ENCODE data around the gene TBC1D14.
"Not testable (repeated sequence)": the region's sequence is repeated elsewhere in the genome, so short reads cannot be mapped to it uniquely, and the experiment has no call there.

TBC1D14 gene

DNA sequence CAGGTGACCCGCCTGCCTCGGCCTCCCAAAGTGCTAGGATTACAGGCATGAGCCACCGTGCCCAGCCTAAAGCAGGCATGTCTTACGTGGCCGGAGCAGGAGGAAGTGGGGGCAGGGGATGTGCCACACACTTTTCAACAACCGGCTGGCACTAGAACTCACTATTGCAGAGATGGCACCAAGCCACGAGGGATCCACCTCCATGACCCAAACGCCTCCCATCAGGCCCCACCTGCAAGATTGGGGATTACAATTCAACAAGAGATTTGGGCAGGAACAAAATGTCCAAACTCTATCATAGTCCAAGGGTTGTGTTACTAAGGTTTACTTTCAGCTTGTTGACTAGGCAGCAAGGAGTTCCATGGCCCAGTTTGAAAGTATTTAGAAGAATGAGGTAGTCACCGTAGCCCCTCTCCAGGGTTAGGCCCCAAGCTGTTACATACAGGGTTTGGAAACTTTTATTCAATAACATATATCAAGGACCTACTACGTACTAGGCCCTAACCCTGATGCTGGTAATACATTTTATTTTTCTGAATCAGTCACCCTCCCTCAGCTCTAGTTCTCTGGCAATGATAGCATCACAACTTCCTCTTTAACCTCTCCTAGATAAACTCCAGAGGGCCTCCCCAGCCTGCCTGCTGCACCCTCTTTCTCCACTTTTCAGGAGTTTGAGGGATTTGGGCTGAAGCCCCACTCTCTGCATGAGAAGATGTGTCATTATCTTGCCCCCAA lies 18.0 kb upstream of the TBC1D14 start:
- DNase-seq: no peak

DNA sequence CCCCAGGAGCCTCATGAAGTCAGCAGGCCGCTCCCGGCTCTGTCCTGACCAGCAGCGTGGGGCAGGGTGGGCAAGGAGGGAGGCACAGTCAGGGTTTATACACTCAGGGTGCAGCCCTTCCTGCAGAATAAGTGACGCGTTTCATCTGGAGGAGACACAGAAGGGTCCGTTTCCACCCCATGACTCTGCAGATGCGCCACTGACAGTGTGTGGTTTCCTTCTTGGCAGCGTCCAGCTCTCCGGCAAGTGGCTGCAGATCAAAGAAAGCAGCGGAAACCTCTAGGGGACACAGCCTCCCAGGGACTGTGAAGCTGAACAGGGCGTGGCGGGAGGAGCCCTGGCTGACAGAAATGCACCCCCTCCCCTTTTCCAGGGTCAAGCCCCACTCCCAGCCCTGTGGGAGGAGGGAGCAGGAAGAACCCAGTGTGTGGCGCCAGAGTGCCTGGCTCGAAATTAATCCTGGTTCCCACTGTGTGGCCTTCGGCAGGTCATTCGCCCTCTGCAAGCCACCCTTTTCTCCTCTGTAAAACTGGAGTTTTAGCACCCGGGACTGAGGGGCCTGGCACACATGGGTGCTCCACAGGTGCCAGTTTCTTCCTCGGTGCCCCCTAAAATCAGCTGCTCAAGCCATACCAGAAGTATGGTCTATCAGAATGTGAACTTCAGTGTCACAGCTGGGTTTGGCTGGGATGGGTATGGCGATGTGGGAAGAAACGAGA lies 17.3 kb upstream of the TBC1D14 start:
- DNase-seq: peak; percentile 42

DNA sequence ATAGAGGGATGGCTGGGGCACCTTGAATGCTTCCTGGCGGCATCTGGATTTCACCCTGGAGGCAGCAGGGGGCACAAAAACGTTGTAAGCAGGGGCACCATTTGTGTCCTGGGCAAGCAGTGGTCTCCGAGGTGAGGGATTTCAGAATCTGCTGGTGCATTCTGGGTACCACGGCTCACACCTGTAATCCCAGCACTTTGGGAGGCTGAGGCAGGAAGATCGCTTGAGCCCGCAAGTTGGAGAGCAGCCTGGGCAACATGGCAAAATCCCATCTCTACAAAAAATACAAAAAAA lies 16.8 kb upstream of the TBC1D14 start:
- DNase-seq: no peak

DNA sequence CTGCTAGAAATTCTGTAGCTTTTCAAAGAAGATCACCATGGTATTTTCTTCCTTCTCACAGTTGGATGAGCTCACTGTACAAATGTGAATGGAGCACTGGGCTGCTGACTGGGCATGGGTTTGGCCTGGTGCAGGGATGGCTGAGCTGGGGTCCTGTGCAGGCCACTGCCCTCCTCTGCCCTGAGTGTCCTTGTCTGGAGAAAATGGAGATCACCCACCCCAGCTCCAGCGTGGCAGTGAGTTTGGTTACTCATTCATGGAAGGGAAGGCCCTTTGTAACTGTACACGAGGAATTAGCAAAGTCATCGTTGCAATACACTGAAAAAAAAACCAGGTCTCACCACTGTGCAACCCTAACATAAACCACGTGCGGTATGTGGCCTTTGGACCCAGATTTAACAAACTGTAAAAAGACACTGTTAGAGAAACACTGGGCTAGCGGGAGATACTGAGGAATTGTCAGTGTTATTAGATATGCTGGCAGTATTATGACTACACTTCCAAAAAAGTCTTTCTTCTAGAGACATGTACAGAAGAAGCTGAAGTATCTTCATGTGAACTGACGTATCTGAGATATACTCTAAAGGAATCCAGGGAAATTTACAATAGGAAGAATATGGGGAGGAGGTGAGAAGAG lies 16.1 kb upstream of the TBC1D14 start:
- DNase-seq: no peak

DNA sequence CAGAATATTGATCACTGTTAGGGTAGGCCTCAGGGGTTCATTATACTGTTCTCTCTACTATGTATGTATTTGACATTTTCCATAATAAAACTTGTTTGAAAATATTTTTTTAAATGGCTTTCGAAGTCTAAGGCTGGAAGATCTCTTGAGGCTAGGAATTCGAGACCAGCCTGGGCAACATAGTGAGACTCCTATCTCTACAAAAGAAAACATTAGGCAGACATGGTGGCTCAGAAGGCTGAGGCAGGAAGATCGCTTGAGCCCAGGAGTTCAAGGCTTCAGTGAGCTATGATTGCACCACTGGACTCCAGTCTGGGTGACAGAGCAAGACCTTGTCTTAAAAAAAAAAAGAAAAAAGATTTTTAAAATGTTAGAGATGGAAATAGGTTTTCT lies 15.5 kb upstream of the TBC1D14 start:
- DNase-seq: no peak

DNA sequence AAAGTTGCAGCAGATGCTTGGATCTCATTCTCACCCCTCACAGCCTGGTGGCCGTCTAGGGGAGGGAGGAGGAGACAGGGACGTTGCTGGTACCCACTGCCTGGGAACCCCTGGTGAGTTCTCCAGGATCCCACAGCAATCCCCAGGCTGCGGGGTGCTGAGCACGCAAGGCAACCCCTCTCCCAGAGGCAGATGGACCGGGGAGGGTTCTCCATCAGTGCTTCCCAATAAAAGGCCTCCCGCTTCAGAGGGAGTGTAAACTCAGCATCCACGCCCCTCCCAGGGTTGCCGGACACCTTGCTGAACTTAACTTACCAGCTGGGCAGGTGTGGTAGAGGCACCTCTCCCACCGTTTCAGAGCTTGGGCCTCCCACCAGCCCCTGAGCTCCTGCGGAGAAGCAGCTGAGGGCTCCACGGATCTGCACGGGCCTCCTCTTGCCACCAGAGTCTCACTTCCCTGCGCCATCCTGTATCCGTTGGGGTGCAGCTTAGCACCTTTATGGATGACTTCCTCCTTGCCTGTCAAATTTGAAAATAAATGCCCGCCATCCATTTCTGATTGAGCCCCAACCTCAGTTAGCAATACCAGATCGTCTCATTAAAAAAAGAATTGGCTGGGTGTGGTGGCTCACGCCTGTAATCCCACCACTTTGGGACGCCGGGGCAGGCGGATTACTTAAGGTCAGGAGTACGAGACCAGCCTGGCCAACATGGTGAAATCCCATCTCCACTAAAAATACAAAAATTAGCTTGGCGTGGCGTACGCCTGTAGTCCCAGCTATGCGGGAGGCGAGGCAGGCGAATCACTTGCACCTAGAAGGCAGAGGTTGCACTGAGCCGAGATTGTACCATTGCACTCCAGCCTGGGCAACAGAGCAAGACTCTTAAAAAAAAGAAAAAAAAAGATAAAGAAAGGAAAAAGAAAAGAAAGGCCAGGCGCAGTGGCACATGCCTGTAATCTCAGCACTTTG lies 14.8 kb upstream of the TBC1D14 start:
- DNase-seq: no peak

DNA sequence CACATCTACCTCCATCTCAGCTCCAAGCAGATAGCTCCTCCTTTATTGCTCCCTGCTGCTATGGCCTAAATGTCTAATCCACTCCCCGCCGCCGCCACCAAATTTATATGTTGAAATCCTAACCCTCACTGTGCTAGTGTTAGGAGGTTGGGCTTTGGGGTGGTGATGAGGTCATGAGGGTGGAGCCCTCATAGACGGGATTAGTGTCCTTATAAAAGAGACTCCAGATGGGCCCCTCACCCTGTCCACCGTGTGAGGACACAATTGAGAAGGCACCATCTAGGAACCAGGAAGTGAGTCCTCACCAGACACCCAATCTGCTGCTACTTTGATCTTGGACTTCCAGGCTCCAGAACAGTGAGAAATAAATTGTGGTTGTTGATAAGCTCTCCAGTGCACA lies 13.6 kb upstream of the TBC1D14 start:
- no peak for DNase-seq

DNA sequence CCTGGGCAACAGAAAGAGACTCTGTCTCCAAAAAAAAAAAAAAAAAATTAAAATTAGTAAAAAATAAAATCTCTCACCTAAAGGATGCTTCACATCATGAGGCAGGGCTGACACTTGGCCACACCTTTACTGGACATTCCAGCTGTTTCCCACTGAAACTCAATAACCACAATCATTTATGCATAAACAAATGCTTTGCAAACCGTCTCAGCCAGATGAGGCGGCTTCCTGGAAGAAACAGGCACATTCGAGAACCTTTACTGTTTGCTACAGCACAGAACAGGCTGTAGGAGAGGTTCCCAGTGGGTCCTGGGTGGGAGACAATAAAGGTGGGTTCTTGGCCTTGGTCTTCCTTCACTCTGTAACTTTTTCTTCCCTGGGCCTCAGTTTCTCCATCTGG lies 10.9 kb upstream of the TBC1D14 start:
- DNase-seq: no peak

DNA sequence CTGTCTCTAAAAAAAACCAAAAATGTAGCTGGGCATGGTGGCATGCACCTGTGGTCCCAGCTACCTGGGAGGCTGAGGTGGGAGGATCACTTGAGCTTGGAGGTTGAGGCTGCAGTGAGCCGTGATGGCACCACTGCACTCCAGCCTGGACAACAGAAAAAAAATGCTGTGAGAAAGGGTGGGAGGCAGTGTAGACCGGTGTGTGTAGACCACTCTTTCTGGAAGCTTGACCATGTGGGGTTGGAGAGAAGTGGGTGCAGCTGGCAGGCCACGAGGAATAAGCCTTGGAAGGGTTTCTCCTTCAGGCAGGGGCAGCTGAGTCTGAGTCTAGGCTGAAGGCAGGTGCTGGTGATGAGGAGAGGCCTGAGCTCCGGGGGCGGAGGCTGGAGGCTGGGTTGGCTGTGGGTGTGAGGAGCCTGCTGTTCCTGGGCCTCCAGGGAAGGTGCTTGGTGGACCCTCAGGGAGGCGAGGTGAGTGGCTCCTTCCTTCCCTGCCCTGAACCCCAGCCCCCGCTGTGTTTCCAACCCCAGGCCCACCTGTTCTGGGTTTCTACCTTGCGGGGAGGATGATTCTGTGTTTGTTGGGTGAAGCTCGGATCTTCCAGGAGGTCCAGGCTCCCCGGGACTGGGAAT lies 9.3 kb upstream of the TBC1D14 start:
- DNase-seq: no peak

DNA sequence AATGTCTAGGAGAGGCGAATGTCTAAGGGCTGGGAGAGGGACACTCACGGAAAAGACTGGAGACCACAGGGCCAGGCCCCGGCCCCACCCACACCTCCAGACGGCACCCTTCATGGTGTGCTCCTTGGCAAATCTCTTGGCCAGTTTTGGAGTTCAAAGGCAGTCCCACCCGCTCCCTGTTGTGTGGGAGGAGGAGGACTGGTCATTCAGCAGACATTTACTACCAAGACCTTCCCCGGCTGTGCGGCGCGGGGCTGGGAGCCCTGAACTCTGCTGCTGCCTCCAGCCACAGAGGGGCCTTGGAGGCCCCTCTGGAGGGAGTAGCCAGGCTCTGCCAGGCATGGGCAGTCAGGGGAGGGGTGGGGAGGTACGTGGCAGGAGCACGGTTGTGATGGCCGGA lies 8.7 kb upstream of the TBC1D14 start:
- no peak for DNase-seq

DNA sequence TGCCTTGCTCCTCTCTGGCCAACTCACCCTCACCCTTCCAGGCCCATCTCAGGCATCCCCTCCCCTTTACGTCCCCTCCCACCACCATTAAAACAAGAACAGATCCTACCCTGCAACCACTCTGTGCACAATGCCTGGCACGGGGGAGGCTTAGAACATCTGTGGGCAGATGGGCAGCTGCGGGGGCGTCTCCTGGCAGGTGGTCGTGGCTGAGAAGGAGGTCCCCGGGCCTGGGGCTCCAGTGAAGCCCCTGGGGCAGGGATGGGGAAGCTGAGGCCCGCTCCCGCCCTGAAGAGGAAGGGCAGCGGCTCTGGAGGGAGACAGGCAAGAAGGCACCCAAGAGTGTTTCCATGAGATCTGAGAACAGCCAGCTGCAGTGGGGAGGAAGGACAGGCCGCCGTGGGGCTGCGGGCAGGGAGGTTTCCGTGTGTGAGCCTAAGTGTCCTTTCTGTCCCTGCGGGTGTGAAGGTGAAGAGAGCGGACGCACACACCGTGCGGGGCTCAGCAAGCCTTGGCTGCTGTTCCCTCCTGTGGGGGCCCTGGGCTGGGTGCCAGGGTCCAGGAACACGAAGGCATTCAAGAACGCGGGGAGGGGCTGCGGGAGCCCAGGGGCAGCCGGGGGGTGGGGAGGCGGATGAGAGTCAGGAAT lies 7.8 kb upstream of the TBC1D14 start:
- no peak for DNase-seq

DNA sequence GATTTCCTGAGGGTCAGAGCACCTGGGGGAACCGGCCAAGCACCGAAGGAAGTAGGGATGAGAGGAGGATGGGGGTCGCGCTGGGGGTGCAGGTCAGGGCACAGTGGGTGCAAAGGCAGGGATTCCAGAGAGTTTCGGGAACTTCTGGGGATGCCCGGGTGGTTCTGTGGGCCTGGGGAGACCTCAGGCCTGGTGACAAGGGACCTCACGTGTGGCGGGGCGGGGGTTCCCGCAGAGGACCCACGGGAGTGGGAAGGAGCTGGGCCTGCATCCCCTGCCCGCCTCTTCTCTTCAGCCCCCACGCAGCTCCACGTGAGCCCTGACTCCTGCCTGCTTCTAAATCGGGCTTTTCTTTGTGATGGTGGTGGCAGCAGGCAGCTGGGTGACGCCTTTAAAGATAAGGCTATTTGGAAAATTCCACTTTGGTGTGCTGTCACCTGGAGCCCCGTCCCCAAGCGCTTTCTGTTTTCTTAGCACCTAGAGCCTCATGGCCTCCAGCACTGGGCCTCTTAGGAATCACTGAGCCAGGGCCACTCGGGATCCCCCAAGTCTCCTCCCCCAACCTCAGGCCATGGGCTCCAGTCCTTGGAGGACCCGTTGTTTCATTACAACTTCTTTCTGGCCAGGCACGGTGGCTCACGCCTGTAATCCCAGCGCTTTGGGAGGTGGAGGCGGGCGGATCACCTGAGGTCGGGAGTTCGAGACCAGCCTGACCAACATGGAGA lies 7.1 kb upstream of the TBC1D14 start:
- DNase-seq: no peak

DNA sequence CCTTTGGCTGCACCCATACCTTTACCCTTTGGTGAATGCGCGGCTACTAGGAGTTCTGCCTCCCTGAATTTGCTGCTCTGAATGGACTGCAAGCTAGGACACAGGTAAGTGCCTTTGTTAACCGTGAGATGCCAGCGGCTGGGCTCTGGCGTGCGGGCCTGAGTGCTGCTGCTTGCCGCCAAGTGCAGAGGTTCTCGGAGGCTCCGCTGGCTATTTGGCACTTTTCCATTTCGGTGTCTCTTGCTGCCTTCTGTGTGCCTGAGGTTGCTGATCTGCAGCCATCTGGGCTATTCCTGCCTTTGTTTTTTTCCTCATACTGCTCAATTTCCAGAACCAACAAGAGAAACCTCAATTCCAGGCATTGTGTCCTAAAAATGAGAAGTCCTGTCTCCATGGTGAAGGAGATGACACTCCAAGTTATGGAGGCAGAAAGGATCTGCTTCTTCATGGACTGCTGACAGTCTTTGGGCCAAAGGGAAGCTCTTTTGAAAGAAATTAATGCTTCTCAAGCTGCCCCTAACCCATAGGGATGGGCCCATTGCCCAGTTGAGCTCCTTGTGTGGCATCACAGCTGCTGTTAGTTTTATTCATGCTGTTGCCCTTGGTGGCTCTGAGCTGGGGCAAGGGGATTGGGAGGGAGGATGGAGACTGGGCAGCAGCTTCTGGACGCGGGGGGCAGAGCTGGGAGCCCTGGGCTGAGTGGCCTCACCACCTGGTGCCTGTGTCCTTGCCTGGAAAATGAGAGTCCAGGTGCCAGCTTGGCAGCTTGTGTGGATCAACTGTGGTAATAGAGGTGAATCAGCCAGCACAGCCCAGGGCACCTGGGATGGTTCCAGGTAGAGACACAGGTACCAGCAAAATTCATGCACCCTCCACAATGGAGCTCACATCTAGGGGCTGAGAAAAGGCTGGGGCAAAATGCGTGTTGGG lies 3.8 kb upstream of the TBC1D14 start:
- no peak for DNase-seq

DNA sequence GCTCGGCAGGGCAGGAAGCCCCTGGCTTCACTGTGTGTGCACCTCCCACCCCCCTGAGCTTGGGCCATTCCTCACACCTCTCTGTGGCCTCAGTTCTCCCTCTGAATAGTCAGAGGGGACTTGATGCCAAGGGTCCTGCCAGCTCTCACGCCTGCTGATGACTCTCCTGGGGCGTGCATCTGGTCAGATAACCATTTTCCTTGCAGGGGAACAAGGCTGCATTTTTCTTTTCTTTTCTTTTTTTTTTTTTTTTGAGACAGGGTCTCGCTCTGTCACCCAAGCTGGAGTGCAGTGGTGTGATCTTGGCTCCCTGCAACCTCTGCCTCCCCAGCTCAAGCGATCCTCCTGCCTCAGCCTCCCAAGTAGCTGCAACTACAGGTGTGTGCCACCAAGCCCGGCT lies 3.1 kb upstream of the TBC1D14 start:
- not testable (repeated sequence) for DNase-seq

DNA sequence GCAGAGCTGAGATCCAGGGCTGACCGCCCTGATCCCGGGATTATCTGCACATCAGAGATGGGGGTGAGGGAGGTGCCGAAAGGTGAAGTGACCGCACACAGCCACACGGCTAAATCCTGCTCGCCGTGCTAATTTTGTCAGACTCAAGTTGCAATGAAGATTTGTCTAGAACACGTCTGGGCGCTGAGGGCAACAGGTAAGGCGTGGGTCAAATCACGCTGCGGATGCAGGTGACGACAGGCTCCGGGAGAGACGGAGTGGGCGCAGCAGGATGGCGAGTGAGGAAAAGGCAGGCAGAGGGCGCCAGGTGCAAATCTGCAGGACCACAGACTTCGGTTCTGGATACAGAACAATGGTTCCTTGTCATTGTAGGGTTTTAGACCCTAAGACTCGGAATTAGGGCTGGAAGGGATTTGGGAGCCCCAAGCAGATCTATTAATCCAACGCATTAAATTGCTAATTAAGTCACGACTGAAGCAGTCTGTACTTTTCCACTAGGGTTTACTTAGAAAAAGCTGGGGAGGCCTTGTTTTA lies 1.9 kb upstream of the TBC1D14 start:
- no peak for DNase-seq

DNA sequence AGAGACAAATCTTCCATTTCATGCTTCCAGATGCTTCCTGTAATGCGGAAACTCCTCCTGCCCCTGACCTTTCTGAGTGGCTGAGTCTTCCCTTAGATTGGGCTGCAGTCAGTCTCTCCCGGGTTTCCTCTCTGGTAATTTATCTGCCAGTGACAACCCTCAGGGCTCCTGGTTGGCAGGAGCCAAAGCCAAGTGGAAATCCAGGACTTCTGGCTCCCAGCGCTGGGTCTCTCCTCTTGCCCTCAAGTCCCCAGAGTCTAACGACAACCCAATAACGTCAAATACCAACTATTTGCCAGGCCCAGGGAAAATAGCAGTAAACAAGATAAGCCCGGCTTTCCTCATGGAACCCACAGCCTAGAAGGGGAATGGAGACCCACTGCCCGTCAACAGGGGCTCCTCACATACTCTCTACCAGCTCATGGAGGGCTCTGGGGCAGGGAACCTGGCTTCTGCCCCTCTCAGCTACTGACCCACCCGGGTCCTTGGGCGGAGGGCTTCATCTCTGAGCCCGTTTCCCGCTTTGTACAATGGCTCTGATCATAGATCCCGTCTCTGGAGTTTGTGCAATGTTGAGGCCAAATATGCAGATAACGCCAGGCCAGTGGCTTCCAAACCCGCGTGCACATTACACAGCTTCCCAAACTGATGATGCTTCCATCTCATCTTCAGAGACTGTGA lies 1.1 kb upstream of the TBC1D14 start:
- DNase-seq: no peak

DNA sequence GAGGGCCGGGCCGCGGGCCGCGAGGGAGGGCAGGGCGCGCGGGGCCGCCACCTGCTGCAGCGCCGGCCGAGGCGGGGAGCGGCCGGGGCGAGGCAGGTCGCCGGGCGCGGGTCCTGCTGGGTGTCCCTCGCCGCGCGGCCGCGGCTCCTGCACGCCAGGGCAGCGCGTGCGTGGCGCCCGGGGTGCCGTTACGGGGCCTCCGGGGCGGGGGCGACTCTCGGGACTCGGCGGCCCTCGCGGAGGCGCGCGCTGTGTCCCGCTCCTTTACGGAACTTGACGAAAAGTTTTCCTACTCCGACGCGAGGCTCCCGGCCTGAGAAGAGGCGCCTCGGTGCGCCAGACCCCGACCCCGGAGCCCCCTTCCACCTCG lies 329 bp downstream of the TBC1D14 start:
- peak; percentile 45 for DNase-seq

DNA sequence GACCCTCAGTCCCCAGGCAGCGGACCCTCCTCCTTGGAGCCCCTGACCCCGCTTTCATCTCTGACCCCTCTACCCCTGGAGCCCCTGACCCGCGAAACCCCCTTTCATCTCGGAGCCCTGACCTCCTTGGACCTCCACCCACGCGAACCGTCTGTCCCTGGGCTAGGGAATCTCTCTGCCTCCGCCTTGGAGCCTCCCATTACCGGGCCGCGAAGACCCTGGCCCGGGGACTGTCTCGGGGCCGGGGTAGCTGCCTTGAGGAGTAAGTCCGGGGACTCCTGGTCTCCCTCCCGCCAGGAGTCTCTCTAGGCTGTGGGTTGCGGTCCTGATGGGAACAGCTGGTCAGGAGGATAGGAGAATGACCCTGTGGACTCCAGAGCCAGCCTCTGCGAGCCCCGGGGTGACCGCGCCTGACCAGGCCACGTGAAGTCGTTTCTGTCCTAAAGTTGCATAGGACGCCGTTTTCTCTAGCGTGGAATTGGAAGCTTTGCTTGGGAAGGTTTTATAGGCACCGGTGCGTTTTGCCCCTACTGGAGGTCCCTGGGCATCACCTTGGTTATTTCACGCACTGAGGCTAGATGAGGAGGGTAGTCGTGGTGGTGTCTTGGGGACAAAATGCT lies 824 bp downstream of the TBC1D14 start:
- DNase-seq: peak; percentile 15

Data from RPMI8226 (cell line).